Measurements from ENCODE around the gene SPRR1A. TPM values are rescaled to one million over a fixed set of nuclear protein-coding genes. Genes with fewer than 3 reads are reported as not detected.

The SPRR1A gene
- total and polyA plus RNA-seq, 2 experiments from 2014 or later = not detected

DNA sequence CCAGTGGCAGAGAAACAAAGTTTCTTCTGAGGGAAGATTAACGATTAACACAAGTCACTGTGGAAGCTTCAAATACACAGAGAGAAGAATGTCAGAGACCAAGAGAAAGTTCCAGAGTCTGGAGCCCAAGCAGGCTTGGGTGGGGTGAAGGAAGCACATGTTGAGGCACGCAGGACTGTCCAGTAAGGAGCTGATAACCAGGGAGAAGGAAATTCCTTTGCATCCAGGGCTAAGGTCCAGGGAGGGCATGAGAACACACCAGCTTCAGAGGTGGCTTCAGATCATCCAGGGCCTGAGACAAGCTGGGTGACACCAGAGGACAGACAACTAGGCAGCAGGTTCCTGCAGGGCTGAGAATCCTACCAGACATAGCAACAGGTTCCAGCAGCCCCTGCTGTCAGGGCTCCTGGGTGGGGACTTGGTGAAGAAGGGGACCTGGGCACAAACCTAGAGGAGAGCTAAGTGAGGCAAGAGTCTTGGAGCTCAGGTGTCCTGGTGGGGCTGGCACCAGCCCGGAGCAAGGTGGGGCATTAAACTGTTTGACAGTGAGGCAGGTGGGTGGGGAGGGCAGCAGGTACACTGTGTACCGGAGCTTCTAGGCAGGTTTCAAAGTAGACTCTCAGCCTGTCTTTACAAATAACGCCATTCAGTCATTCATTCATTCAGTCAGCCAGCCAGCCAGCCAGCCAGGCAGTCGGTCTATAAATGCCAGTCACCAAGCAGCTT, 2.6 kb upstream of the SPRR1A start:
- Histone ChIP-seq H3K27ac (no peak overlapping the region), H3K9me3 (ENCODE audit: low read depth) (no peaks in the 10 kb centered on the region), H3K4me3 (no peak overlapping the region), H3K4me1 (ENCODE audit: low read depth) (no peaks in the 10 kb centered on the region), H3K27me3 (no peaks in the 10 kb centered on the region), H3K36me3 (no peaks in the 10 kb centered on the region)
- TF ChIP-seq, protein P1, sequence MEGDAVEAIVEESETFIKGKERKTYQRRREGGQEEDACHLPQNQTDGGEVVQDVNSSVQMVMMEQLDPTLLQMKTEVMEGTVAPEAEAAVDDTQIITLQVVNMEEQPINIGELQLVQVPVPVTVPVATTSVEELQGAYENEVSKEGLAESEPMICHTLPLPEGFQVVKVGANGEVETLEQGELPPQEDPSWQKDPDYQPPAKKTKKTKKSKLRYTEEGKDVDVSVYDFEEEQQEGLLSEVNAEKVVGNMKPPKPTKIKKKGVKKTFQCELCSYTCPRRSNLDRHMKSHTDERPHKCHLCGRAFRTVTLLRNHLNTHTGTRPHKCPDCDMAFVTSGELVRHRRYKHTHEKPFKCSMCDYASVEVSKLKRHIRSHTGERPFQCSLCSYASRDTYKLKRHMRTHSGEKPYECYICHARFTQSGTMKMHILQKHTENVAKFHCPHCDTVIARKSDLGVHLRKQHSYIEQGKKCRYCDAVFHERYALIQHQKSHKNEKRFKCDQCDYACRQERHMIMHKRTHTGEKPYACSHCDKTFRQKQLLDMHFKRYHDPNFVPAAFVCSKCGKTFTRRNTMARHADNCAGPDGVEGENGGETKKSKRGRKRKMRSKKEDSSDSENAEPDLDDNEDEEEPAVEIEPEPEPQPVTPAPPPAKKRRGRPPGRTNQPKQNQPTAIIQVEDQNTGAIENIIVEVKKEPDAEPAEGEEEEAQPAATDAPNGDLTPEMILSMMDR (IDR thresholded peaks at IDR 0.05; ENCODE audit: low read depth, low read length) = no peak
- DNase-seq (ENCODE audit: low read depth in 1 of 2, low spot score in 1 of 2) = no peak

DNA sequence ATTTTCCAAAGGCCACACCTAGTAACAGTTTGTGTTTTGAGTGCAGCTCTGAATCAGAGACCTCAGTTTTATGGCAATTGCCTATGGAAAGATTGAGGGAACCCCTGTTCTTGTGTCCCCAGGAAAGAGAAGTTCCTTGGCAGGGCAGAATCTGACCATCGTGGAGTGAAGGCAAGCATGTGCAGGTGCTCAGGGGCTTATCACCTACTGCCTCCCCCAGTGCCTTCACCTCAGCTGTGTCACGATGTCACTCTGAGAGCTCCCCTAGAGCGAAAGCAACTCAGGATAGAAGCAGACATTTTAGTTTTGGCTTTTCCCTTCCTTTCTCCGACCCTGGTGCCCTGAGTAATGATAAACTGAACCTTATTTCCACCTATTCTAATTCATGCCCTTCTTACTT, 1.8 kb upstream of the SPRR1A start:
- H3K36me3 ChIP-seq = no peaks in the 10 kb centered on the region
- H3K4me3 ChIP-seq = no peak overlapping the region
- TF ChIP-seq, protein P1 (IDR thresholded peaks at IDR 0.05; ENCODE audit: low read depth, low read length) = no peak
- H3K4me1 ChIP-seq (ENCODE audit: low read depth) = no peaks in the 10 kb centered on the region
- H3K9me3 ChIP-seq (ENCODE audit: low read depth) = no peaks in the 10 kb centered on the region
- no peak for DNase-seq (ENCODE audit: low read depth in 1 of 2, low spot score in 1 of 2)
- no peak overlapping the region for H3K27ac ChIP-seq
- no peaks in the 10 kb centered on the region for H3K27me3 ChIP-seq

DNA sequence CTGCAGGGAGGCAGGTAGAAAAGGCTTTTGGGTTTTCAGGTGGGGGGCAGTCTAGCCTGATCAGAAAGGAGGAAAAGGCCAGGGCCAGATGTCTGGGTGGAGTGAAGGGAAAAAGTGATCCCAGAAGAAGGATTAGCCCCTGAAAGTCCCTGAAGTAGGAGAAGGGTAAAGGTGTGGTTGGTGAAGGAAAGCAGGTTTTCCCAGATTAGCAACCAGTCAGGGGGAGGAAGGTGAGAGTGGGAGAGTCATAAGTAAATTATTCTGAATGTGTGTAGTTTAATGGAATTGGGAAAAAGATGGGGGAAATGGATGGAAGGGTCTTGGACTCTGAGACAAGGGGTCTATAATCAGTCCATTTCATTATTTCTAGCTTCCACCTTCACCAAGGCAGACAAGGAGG, 647 bp upstream of the SPRR1A start:
- no peak overlapping the region for H3K27ac ChIP-seq
- TF ChIP-seq, protein P1 (IDR thresholded peaks at IDR 0.05; ENCODE audit: low read depth, low read length) = no peak
- no peak for DNase-seq (ENCODE audit: low read depth in 1 of 2, low spot score in 1 of 2)
- no peaks in the 10 kb centered on the region for H3K27me3 ChIP-seq
- no peaks in the 10 kb centered on the region for H3K9me3 ChIP-seq (ENCODE audit: low read depth)
- no peaks in the 10 kb centered on the region for H3K4me1 ChIP-seq (ENCODE audit: low read depth)
- H3K4me3 ChIP-seq = no peak overlapping the region
- H3K36me3 ChIP-seq = no peaks in the 10 kb centered on the region

DNA sequence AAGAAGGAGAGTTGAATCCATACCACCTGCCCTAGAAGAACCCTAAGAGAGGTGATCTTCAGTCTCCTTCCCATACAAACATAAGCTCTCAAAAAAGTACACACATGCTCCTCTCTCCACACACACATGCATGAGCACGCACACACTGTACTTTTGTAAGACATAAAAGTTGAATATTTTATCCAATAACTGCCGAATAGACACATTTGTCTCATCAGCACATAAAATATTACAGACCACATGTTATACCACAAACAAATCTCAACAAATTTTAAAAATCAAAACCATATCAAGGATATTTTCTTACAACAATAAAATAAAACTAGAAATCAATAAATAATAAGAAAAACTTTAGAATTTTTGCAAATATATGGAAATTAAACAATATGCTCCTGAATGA, 2.7 kb downstream of the SPRR1A start:
- H3K27me3 ChIP-seq = no peaks in the 10 kb centered on the region
- no peak overlapping the region for H3K27ac ChIP-seq
- DNase-seq (ENCODE audit: low read depth in 1 of 2, low spot score in 1 of 2) = no peak
- H3K4me3 ChIP-seq = no peak overlapping the region
- no peaks in the 10 kb centered on the region for H3K36me3 ChIP-seq
- no peaks in the 10 kb centered on the region for H3K4me1 ChIP-seq (ENCODE audit: low read depth)
- TF ChIP-seq, protein P1 (IDR thresholded peaks at IDR 0.05; ENCODE audit: low read depth, low read length) = no peak
- H3K9me3 ChIP-seq (ENCODE audit: low read depth) = no peaks in the 10 kb centered on the region

DNA sequence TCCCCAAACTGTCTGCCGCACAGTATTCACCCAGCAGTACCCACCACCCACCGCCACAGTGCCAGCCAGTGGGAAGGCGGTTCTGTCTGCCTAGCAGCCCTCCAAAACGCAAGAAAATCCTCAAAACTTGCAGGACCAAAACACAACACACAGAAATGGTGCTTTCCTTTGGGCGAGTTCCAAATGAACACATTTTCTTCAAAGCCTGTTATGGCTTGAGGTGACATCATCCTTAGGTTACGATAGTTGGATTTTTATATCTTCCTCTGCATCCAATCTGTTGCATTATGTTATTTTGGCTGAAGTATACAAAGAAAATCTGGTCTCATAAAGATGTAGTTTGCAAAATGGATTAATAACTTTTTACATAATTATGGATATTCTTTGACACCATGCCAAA, 9.3 kb downstream of the SPRR1A start:
- TF ChIP-seq, protein P1 (IDR thresholded peaks at IDR 0.05; ENCODE audit: low read depth, low read length) = no peak
- no peak overlapping the region for H3K4me3 ChIP-seq
- H3K27ac ChIP-seq = no peak overlapping the region
- no peaks in the 10 kb centered on the region for H3K4me1 ChIP-seq (ENCODE audit: low read depth)
- H3K9me3 ChIP-seq (ENCODE audit: low read depth) = no peaks in the 10 kb centered on the region
- no peaks in the 10 kb centered on the region for H3K36me3 ChIP-seq
- no peak for DNase-seq (ENCODE audit: low read depth in 1 of 2, low spot score in 1 of 2)
- no peaks in the 10 kb centered on the region for H3K27me3 ChIP-seq
